Calu3 (cell line): ENCODE measurements around the gene LIPT2. TPM values are rescaled to one million over a fixed set of nuclear protein-coding genes. Genes with fewer than 3 reads are reported as not detected.
A peak's percentile ranks its signal among the peaks of the same experiment; 100 is the strongest.

Source experiments
- BruUV-seq: library from RNA; stranded (reverse); fragments of 400-500 nt; replicated peaks from 2 replicates; lab custom pipeline; 2021; lab: Mats Ljungman, UMichigan
- CTCF ChIA-PET: fragments of 300-600 bp; sonication (Branson Sonifier 250); formaldehyde crosslinking; loops from one replicate; lab custom pipeline; 2022; ENCODE audit warnings: antibody characterized with exemption; lab: Charles Lee
- DNase-seq: peaks from one replicate; pipeline ENCODE4 v3.0.0; 2022
- H3K27ac Mint-ChIP-seq: one replicate; pipeline ENCODE4 v1.8.0; 2022; ENCODE audit warnings: mixed read lengths; ENCODE audit not compliant: unreplicated experiment
- H3K27me3 Mint-ChIP-seq: one replicate; pipeline ENCODE4 v1.8.0; 2022; ENCODE audit warnings: mixed read lengths; ENCODE audit not compliant: unreplicated experiment
- H3K36me3 Mint-ChIP-seq: one replicate; pipeline ENCODE4 v1.8.0; 2022; ENCODE audit warnings: mild to moderate bottlenecking, moderate library complexity, mixed read lengths; ENCODE audit not compliant: insufficient read depth, unreplicated experiment
- H3K4me1 Mint-ChIP-seq: one replicate; pipeline ENCODE4 v1.8.0; 2022; ENCODE audit warnings: mild to moderate bottlenecking, low read depth, mixed read lengths; ENCODE audit not compliant: unreplicated experiment
- H3K4me3 Mint-ChIP-seq: one replicate; pipeline ENCODE4 v1.8.0; 2022; ENCODE audit warnings: mild to moderate bottlenecking, low read depth, moderate library complexity, mixed read lengths; ENCODE audit not compliant: unreplicated experiment
- H3K9me3 Mint-ChIP-seq: one replicate; pipeline ENCODE4 v1.8.0; 2022; ENCODE audit warnings: low read depth, mixed read lengths; ENCODE audit not compliant: unreplicated experiment
- CTCF ChIP-seq: fragments of 200-600 bp; IDR thresholded peaks from one replicate; pipeline ENCODE4 v1.8.0; 2022; ENCODE audit warnings: antibody characterized with exemption; ENCODE audit not compliant: unreplicated experiment
- intact Hi-C: fragments of 100-400 bp; cut with micrococcal nuclease; formaldehyde crosslinking; loops from one replicate; pipeline ENCODE4 v1.10.0; 2022; ENCODE audit not compliant: unreplicated experiment
- total RNA-seq: library from RNA; stranded (reverse); gene quantifications from 2 replicates; pipeline ENCODE4 v1.2.3, GENCODE V29; 2022

Gene LIPT2
- total RNA-seq, 1 experiment from 2014 or later, result 10.9 TPM

GRCh38 chr11:74532501-74533246 is 39.1 kb upstream of the LIPT2 start:
- Mint-ChIP-seq H3K36me3 (peaks cover 20% of the 10 kb centered on the region), H3K4me3 (peak overlapping the region; percentile 48), H3K4me1 (peaks cover 64% of the 10 kb centered on the region), H3K27me3 (no peaks in the 10 kb centered on the region), H3K9me3 (peaks cover 4% of the 10 kb centered on the region), H3K27ac (peak overlapping the region; percentile 93)
- intact Hi-C loops, result no loop called here
- no TSS peak for BruUV-seq
- TF ChIP-seq CTCF, result no peak
- DNase-seq, result peak; percentile 70
- CTCF ChIA-PET, result interaction anchor here (0.6 to 1.4 kb wide), 5 partner anchors 9 to 39 kb away, joined by 3 to 6 read pairs (median 4); partner anchors contain the start of gene LIPT2

GRCh38 chr11:74524978-74525377 is 31.5 kb upstream of the LIPT2 start:
- Mint-ChIP-seq H3K36me3 (no peaks in the 10 kb centered on the region), H3K4me1 (peaks cover 11% of the 10 kb centered on the region), H3K27ac (no peak overlapping the region), H3K27me3 (no peaks in the 10 kb centered on the region), H3K4me3 (no peak overlapping the region), H3K9me3 (no peaks in the 10 kb centered on the region)
- no peak for TF ChIP-seq CTCF
- intact Hi-C loops, result no loop called here
- no TSS peak for BruUV-seq
- CTCF ChIA-PET, result no interaction called here
- no peak for DNase-seq

GRCh38 chr11:74524501-74524900 is 31.0 kb upstream of the LIPT2 start:
- Mint-ChIP-seq H3K27ac (no peak overlapping the region), H3K9me3 (no peaks in the 10 kb centered on the region), H3K27me3 (no peaks in the 10 kb centered on the region), H3K4me3 (no peak overlapping the region), H3K36me3 (no peaks in the 10 kb centered on the region), H3K4me1 (peaks cover 11% of the 10 kb centered on the region)
- intact Hi-C loops, result no loop called here
- BruUV-seq, result no TSS peak
- no peak for TF ChIP-seq CTCF
- CTCF ChIA-PET, result no interaction called here
- no peak for DNase-seq

GRCh38 chr11:74522776-74523175 is 29.3 kb upstream of the LIPT2 start:
- Mint-ChIP-seq H3K4me1 (peaks cover 11% of the 10 kb centered on the region), H3K27ac (no peak overlapping the region), H3K9me3 (no peaks in the 10 kb centered on the region), H3K36me3 (no peaks in the 10 kb centered on the region), H3K4me3 (no peak overlapping the region), H3K27me3 (no peaks in the 10 kb centered on the region)
- no peak for TF ChIP-seq CTCF
- DNase-seq, result no peak
- CTCF ChIA-PET, result interaction anchor here (0.6 kb wide), 2 partner anchors 10 to 913 kb away, joined by 3 read pairs; no protein-coding TSS in a partner anchor
- intact Hi-C loops, result no loop called here
- no TSS peak for BruUV-seq
